K562 (cell line): ENCODE data around the gene ALDOC. TPM values are rescaled to one million over a fixed set of nuclear protein-coding genes. Genes with fewer than 3 reads are reported as not detected.

Experiments used
- ATAC-seq: fragments of 200-7000 bp; cut with Tn5 transposase; 3 replicates; pipeline ENCODE4 v1.9.1; 2020; ENCODE audit warnings: moderate library complexity
- BruUV-seq: library from RNA; stranded (reverse); fragments of 400-500 nt; replicated peaks from 2 replicates; lab custom pipeline; 2021; lab: Mats Ljungman, UMichigan
- CTCF ChIA-PET: fragments of 300-600 bp; formaldehyde crosslinking; extraction: SDS; loops from one replicate; lab custom pipeline; 2021; ENCODE audit warnings: low intra/inter-chr PET ratio; lab: Yijun Ruan, JAX
- POLR2A ChIA-PET: fragments of 300-600, 350-650 bp; sonication (Branson Sonifier 250); formaldehyde crosslinking; extraction: SDS; loops from one replicate; lab custom pipeline; 2021; ENCODE audit warnings: antibody characterized with exemption, inconsistent platforms; lab: Yijun Ruan, JAX
- DNase-seq, 4 experiments: peaks; one replicate each; pipeline versions ENCODE4 v3.0.0 to v3.0.0-alpha.2; 2011 to 2018; ENCODE audit warnings: low spot score in 3 of 4, mixed read lengths in 3 of 4; ENCODE audit errors: extremely low read depth in 1 of 4
- FAIRE-seq: peaks from 2 replicates; lab custom pipeline; 2011; peaks lifted over from hg19 to GRCh38; lab: Jason Lieb, UNC
- H2AFZ ChIP-seq: 2 replicates; pipeline ENCODE4 v1.6.0; 2011; ENCODE audit warnings: low read depth, low read length, control low read depth, inconsistent platforms
- H3K27ac ChIP-seq: fragments of 200-600 bp; 3 replicates; pipeline ENCODE4 v1.8.0; 2011; ENCODE audit warnings: low read depth, mild to moderate bottlenecking, control low read depth, inconsistent platforms, low read length, moderate library complexity, mixed read lengths; ENCODE audit errors: extremely low read depth
- H3K27me3 ChIP-seq, 2 experiments: fragments of 300-600 bp in 1 of 2; 2 replicates in 1 of 2; 3 replicates in 1 of 2; pipeline versions ENCODE4 v1.6.0 to v1.8.0; 2011; ENCODE audit warnings: inconsistent platforms in 2 of 2, low read length in 2 of 2, mild to moderate bottlenecking in 1 of 2, mixed read lengths in 1 of 2, moderate library complexity in 1 of 2; ENCODE audit not compliant: control insufficient read depth in 2 of 2, insufficient read depth in 2 of 2
- H3K36me3 ChIP-seq: fragments of 300-600 bp; 3 replicates; pipeline ENCODE4 v1.8.0; 2011; ENCODE audit warnings: mild to moderate bottlenecking, low read length, inconsistent platforms; ENCODE audit not compliant: control insufficient read depth, insufficient read depth
- H3K4me1 ChIP-seq, 2 experiments: fragments of 200-600 bp in 1 of 2; replicated peaks in 1 of 2; 2 replicates in 1 of 2; 3 replicates in 1 of 2; pipeline versions ENCODE4 v1.5.1 to v1.8.0; 2011; ENCODE audit warnings: inconsistent platforms in 2 of 2, low read length in 2 of 2, mild to moderate bottlenecking in 1 of 2, mixed read lengths in 1 of 2, moderate library complexity in 1 of 2; ENCODE audit not compliant: control insufficient read depth in 2 of 2, insufficient read depth in 2 of 2
- H3K4me2 ChIP-seq: 2 replicates; pipeline ENCODE4 v1.6.1; 2011; ENCODE audit warnings: low read length, control low read depth, inconsistent platforms, mixed read lengths; ENCODE audit not compliant: insufficient read depth
- H3K4me3 ChIP-seq: fragments of 200-600 bp; sonication (generic), shearing (Covaris generic); 2 replicates; pipeline ENCODE4 v1.5.1; 2016; ENCODE audit warnings: control low read depth, inconsistent platforms
- H3K79me2 ChIP-seq: fragments of 200-600 bp; 3 replicates; pipeline ENCODE4 v1.8.0; 2011; ENCODE audit warnings: low read length, inconsistent platforms; ENCODE audit not compliant: control insufficient read depth, insufficient read depth
- H3K9ac ChIP-seq, 2 experiments: 2 replicates each; pipeline versions ENCODE4 v1.6.0 to v1.6.1; 2011; ENCODE audit warnings: low read depth in 2 of 2, low read length in 2 of 2, control low read depth in 1 of 2, inconsistent platforms in 1 of 2, mild to moderate bottlenecking in 1 of 2, mixed read lengths in 1 of 2; ENCODE audit not compliant: insufficient read depth in 1 of 2
- H3K9me1 ChIP-seq: one replicate; pipeline ENCODE4 v1.6.0; 2011; ENCODE audit warnings: inconsistent platforms, mild to moderate bottlenecking, low read length, moderate library complexity; ENCODE audit not compliant: control insufficient read depth, insufficient read depth
- H3K9me3 ChIP-seq: replicated peaks from 2 replicates; pipeline ENCODE4 v1.5.1; 2011; ENCODE audit warnings: low read depth, low read length, inconsistent platforms; ENCODE audit not compliant: control insufficient read depth, insufficient read depth
- H4K20me1 ChIP-seq: replicated peaks from 2 replicates; pipeline ENCODE4 v1.6.1; 2011; ENCODE audit warnings: low read length, inconsistent platforms, mixed read lengths; ENCODE audit not compliant: control insufficient read depth, insufficient read depth
- BCOR ChIP-seq: fragments of 450-650 bp; IDR thresholded peaks from 2 replicates; pipeline ENCODE4 v1.6.1; 2016
- CCNT2 ChIP-seq: IDR thresholded peaks from 2 replicates; pipeline ENCODE4 v1.6.1; 2011; ENCODE audit warnings: borderline replicate concordance, low read depth, mild to moderate bottlenecking, moderate library complexity, mixed read lengths, low read length; ENCODE audit not compliant: insufficient read length; ENCODE audit errors: extremely low read depth
- CHCHD3 ChIP-seq: fragments of 250-450 bp; sonication (Bioruptor Pico); IDR thresholded peaks from 2 replicates; pipeline ENCODE4 v2.1.2; 2022; ENCODE audit warnings: mild to moderate bottlenecking
- ELF4 ChIP-seq: fragments of 450-650 bp; formaldehyde crosslinking; IDR thresholded peaks from 2 replicates; pipeline ENCODE4 v1.4.0; 2022; ENCODE audit warnings: missing genetic modification characterization
- MYNN ChIP-seq, 2 experiments: sonication (generic); formaldehyde crosslinking in 1 of 2; IDR thresholded peaks; 2 replicates each; pipeline versions ENCODE4 v1.5.0 to v1.6.1; 2016 to 2020; ENCODE audit warnings: antibody characterized with exemption in 1 of 2, missing genetic modification reagents in 1 of 2
- NFIC ChIP-seq: fragments of 450-650 bp; IDR thresholded peaks from 2 replicates; pipeline ENCODE4 v1.6.1; 2017; ENCODE audit warnings: mild to moderate bottlenecking, inconsistent platforms
- SIN3B ChIP-seq: fragments of 450-650 bp; IDR thresholded peaks from 2 replicates; pipeline ENCODE4 v1.6.1; 2017; ENCODE audit warnings: low read depth, mild to moderate bottlenecking, moderate library complexity
- SP1 ChIP-seq: sonication (generic); formaldehyde crosslinking; IDR thresholded peaks from 2 replicates; pipeline ENCODE4 v1.8.1; 2022; ENCODE audit warnings: mild to moderate bottlenecking, missing genetic modification reagents
- XRCC3 ChIP-seq: fragments of 450-650 bp; IDR thresholded peaks from 2 replicates; pipeline ENCODE4 v1.6.1; 2017; ENCODE audit warnings: mild to moderate bottlenecking, moderate library complexity
- YBX1 ChIP-seq: fragments of 450-650 bp; IDR thresholded peaks from 2 replicates; pipeline ENCODE4 v1.7.1; 2016; ENCODE audit warnings: mild to moderate bottlenecking
- ZBTB40 ChIP-seq, 2 experiments: fragments of 450-650 bp in 1 of 2; sonication (generic) in 1 of 2; formaldehyde crosslinking in 1 of 2; IDR thresholded peaks; 2 replicates each; pipeline versions ENCODE4 v1.7.1 to v1.9.0; 2016 to 2022; ENCODE audit warnings: inconsistent platforms in 1 of 2, mild to moderate bottlenecking in 1 of 2, missing genetic modification reagents in 1 of 2
- WGBS: fragments of 100-300 bp; shearing (Covaris generic); methylation state at CpG from one replicate; pipeline ENCODE4 v1.1.6; 2016; ENCODE audit warnings: low coverage, mixed read lengths; ENCODE audit not compliant: insufficient coverage; ENCODE audit errors: missing lambda C conversion rate; 5-methylcytosine and 5-hydroxymethylcytosine counted together
- in situ Hi-C: fragments of 300-500 bp; cut with MboI; formaldehyde crosslinking; loops from 4 replicates; pipeline ENCODE4 v1.15.0; 2018; ENCODE audit warnings: inconsistent platforms, mixed read lengths
- intact Hi-C: fragments of 100-400 bp; cut with micrococcal nuclease; formaldehyde crosslinking; loops from 2 replicates; pipeline ENCODE4 v1.14.2; 2022
- polyA plus RNA-seq, 8 experiments: library from polyadenylated mRNA; depleted of rRNA in 4 of 8; stranded (reverse) in 5 of 8; unstranded in 3 of 8; fragments of >200 nt; fragmentation: Nextera tagmentation in 2 of 8; fragmentation: Illumina TruSeq in 1 of 8; extraction: Ambion mirVana in 2 of 8; extraction: Trizol in 1 of 8; gene quantifications; 2 replicates each; pipeline versions ENCODE4 v1.2.1 to v1.2.3, GENCODE V29; 2011 to 2014; ENCODE audit warnings: inconsistent platforms in 1 of 8, missing spikeins in 1 of 8
- total RNA-seq, 7 experiments: library from RNA; depleted of rRNA in 6 of 7; stranded (reverse); fragments of >200 nt in 6 of 7; fragmentation: Illumina TruSeq in 2 of 7; extraction: Trizol in 2 of 7; gene quantifications; 2 replicates each; pipeline versions ENCODE4 v1.2.1 to v1.2.3, GENCODE V29; 2011 to 2021; ENCODE audit warnings: low replicate concordance in 1 of 7
- TF ChIP-seq, protein P1 (sequence below): IDR thresholded peaks from 2 replicates; pipeline ENCODE4 v1.6.1; 2014; ENCODE audit warnings: antibody characterized with exemption

The ALDOC gene
- total and polyA plus RNA-seq, 9 of the 15 experiments (the other 6 are each of a cell fraction or from before 2014, with no cell fraction given) = 43.2 to 263 (median 99.2) TPM

GRCh38 chr17:28580959-28581358, 4.3 kb upstream of the ALDOC start:
- Histone ChIP-seq H3K9ac (no peak overlapping the region), H3K9me3 (no peaks in the 10 kb centered on the region), H3K36me3 (peaks cover 85% of the 10 kb centered on the region), H3K27ac (no peak overlapping the region), H3K79me2 (peaks cover 9% of the 10 kb centered on the region), H3K4me2 (no peak overlapping the region), H3K9me1 (peaks cover 3% of the 10 kb centered on the region), H3K27me3 (no peaks in the 10 kb centered on the region), H3K4me1 (peaks cover 10 to 15% of the 10 kb centered on the region in 2 experiments), H2AFZ (no peak overlapping the region), H4K20me1 (0 out of 2 replicates have a peak, but pooled peaks cover under 1% of the 10 kb centered on the region), H3K4me3 (no peak overlapping the region)
- ChIA-PET POLR2A (interaction anchor here (1.2 to 16.7 kb wide), 2 partner anchors 10 to 14 kb away, joined by 6 to 274 read pairs; partner anchors contain the start of genes PIGS and SPAG5), CTCF (no interaction called here)
- FAIRE-seq = no peak
- WGBS = 100% methylated on average over 3 of the region's 3 CpGs
- TF ChIP-seq CHCHD3 (CRISPR knock-in tag) (no peak), BCOR (no peak), SP1 (CRISPR knock-in tag) (no peak), XRCC3 (no peak), YBX1 (no peak), ELF4 (CRISPR knock-in tag) (no peak), MYNN (IDR thresholded peaks at IDR 0.05) (no peak), MYNN (CRISPR knock-in tag; IDR thresholded peaks at IDR 0.05) (no peak), ZBTB40 (IDR thresholded peaks at IDR 0.05) (peak; percentile 94), ZBTB40 (CRISPR knock-in tag; IDR thresholded peaks at IDR 0.05) (peak; percentile 71), CCNT2 (no peak), SIN3B (no peak), NFIC (peak; percentile 42; the same call in 1 of the 2 replicates)
- TF ChIP-seq, protein P1, sequence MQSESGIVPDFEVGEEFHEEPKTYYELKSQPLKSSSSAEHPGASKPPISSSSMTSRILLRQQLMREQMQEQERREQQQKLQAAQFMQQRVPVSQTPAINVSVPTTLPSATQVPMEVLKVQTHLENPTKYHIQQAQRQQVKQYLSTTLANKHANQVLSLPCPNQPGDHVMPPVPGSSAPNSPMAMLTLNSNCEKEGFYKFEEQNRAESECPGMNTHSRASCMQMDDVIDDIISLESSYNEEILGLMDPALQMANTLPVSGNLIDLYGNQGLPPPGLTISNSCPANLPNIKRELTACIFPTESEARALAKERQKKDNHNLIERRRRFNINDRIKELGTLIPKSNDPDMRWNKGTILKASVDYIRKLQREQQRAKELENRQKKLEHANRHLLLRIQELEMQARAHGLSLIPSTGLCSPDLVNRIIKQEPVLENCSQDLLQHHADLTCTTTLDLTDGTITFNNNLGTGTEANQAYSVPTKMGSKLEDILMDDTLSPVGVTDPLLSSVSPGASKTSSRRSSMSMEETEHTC = no peak
- intact Hi-C loops (no loop called here), in situ Hi-C loops (no loop called here)
- ATAC-seq = no peak
- no TSS peak for BruUV-seq
- DNase-seq = no peak
